ENCODE results near the gene CMIP.

GRCh38 chr16:81405702-81406113 lies 38.9 kb upstream of the CMIP start:
- TF ChIP-seq, protein P1, sequence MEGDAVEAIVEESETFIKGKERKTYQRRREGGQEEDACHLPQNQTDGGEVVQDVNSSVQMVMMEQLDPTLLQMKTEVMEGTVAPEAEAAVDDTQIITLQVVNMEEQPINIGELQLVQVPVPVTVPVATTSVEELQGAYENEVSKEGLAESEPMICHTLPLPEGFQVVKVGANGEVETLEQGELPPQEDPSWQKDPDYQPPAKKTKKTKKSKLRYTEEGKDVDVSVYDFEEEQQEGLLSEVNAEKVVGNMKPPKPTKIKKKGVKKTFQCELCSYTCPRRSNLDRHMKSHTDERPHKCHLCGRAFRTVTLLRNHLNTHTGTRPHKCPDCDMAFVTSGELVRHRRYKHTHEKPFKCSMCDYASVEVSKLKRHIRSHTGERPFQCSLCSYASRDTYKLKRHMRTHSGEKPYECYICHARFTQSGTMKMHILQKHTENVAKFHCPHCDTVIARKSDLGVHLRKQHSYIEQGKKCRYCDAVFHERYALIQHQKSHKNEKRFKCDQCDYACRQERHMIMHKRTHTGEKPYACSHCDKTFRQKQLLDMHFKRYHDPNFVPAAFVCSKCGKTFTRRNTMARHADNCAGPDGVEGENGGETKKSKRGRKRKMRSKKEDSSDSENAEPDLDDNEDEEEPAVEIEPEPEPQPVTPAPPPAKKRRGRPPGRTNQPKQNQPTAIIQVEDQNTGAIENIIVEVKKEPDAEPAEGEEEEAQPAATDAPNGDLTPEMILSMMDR (IDR thresholded peaks at IDR 0.05; ENCODE audit: borderline replicate concordance, extremely low read depth, low read length, poor library complexity, severe bottlenecking) = no peak
- TF ChIP-seq EZH2 (IDR thresholded peaks at IDR 0.05; ENCODE audit: borderline replicate concordance, low read depth, low read length, severe bottlenecking) = no peak
